Erythroblast (primary cell): ENCODE data around the gene SETD1B.
A peak's percentile ranks its signal among the peaks of the same experiment; 100 is the strongest.
"Not testable (repeated sequence)": the region's sequence is repeated elsewhere in the genome, so short reads cannot be mapped to it uniquely, and the experiment has no call there.

Experiments
- DNase-seq, 2 experiments: peaks; one replicate each; lab custom pipeline; 2025; lab: John Stamatoyannopoulos, UW
- GATA1 ChIP-seq: IDR thresholded peaks from 2 replicates; pipeline ENCODE4 v1.6.1; 2011; ENCODE audit warnings: low read depth, mild to moderate bottlenecking, control low read depth, low read length, moderate library complexity
- POLR2A ChIP-seq: IDR thresholded peaks from 2 replicates; pipeline ENCODE4 v1.6.1; 2011; ENCODE audit warnings: mild to moderate bottlenecking, low read length

The SETD1B gene

DNA sequence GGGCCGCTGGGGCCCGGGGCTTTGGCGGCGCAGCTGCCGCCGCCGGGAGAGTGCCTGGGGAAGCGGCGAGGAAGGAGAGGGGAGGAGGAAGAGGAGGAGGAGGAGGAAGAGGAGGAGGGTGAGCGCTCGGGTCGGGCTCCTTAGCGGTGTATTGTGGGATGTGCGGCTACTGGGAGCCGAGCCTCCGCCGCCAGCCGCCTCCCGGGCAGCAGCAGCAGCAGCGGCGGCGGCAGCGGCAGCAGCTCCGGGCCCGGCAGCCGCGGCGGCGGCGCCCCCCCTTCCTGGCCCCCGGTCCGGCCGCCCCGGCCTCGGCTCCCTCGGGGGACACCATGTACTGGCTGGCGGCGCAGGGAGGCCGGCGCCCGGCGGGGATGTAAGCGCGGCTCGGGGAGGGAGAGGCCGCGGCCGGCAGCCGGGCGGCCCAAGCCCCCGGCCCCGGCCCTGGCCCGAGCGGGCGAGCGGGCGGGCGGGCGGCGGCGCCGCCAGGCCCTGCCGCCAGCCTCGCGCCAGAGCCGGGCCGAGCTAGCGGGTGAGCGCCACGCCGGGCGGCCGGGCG lies at the start of gene SETD1B:
Gene SETD1B (plus strand): TSS at position 149 of the 556 bp plus-strand sequence. CDS start 729 bp downstream, outside the sequence.
- peak; percentile 74 to 84 for DNase-seq
- TF ChIP-seq POLR2A (no peak), GATA1 (no peak)

GRCh38 chr12:121754836-121755235 lies 49.0 kb upstream of the SETD1B start:
- TF ChIP-seq GATA1: no peak
- no peak for TF ChIP-seq POLR2A
- DNase-seq: no peak

DNA sequence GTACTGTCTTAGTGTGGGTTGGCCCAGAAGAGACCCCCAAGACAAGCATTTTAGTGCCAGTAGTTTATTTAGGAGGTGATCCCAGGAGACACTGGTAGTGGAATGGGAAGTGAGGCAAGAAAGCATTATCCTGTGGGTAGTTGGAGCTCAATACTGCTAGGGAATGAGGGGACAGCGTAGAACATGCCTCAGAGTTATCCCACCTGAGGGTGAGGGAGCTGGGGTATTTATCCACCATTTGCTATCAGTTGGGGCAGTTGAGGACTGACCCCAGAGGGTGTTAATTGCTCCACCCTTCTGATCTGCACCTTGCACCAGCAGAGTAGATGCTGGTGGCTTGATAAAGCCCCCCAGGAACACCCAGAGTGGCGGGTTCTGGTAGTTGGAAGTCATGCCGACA lies 48.2 kb upstream of the SETD1B start:
- TF ChIP-seq POLR2A: no peak
- TF ChIP-seq GATA1: no peak
- DNase-seq: no peak

DNA sequence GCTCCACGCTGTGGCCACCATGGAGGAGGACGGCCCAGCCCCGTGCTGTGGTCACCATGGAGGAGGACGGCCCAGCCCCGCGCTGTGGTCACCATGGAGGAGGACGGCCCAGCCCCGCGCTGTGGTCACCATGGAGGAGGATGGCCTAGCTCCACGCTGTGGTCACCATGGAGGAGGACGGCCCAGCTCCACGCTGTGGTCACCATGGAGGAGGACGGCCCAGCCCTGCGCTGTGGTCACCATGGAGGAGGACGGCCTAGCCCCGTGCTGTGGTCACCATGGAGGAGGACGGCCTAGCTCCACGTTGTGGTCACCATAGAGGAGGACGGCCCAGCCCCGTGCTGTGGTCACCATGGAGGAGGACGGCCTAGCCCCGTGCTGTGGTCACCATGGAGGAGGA lies 45.3 kb upstream of the SETD1B start:
- DNase-seq: not testable (repeated sequence)

GRCh38 chr12:121762269-121762668 lies 41.5 kb upstream of the SETD1B start:
- no peak for TF ChIP-seq GATA1
- no peak for TF ChIP-seq POLR2A
- no peak for DNase-seq

DNA sequence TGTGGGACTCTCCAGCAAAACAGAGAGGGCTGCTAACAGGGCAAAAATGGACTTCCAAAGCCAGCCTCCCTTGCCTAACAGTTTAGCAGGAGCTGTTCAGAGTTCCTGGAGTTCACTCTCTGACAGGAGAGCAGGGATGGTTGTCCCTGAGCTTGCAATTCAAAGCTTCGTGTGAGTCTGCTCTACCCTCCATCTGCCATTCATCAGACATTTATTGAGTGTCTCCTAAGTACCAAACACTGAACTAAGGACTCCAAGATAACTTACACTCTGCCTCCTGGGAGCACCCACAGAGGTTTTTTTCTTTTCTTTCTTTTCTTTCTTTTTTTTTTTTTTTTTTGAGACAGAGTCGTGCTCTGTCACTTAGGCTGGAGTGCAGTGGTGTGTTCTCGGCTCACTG lies 39.0 kb upstream of the SETD1B start:
- DNase-seq: no peak
- no peak for TF ChIP-seq POLR2A

GRCh38 chr12:121765573-121765972 lies 38.2 kb upstream of the SETD1B start:
- DNase-seq: peak; percentile 27 to 63

DNA sequence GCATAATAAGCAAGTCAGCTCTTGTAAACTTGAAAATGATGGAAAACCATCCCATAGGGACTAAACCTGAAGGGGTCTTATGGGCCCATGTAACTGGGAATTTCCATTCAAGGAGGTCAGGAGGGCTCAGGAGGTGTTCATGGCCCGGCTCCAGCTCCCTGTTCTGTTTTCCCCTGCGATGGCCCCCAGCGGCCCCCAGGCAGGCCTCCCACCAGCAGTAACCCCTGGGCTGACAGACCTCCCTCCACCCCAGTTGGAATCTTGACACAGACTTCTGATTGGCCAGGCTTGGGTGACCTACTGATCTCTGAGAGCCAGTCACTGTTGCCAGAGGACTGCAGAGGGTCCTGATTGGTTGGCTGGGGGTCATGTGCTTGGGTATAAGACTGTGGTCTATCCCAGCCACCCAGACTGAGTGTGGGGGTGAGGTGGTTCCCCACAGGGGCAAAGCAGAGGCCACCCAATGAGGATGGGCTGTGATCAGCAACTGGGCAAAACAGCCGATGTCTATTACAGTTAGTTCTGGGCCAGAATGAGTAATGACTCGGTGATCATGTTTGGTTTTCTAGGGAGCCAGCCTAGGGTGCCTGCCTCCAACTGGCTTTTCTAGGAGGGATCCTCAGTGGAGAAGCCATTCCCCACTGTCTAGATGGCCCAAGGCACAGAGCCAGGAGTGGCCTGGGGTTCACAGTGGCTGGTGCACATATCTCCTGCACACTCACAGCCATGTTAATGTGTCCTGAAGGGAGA lies 37.3 kb upstream of the SETD1B start:
- DNase-seq: peak in 1 of 2 experiments; percentile 23
- no peak for TF ChIP-seq POLR2A
- no peak for TF ChIP-seq GATA1

More at GRCh38 chr12:121765573-121765972, 38.2 kb upstream of the SETD1B start:
- no peak for TF ChIP-seq POLR2A

DNA sequence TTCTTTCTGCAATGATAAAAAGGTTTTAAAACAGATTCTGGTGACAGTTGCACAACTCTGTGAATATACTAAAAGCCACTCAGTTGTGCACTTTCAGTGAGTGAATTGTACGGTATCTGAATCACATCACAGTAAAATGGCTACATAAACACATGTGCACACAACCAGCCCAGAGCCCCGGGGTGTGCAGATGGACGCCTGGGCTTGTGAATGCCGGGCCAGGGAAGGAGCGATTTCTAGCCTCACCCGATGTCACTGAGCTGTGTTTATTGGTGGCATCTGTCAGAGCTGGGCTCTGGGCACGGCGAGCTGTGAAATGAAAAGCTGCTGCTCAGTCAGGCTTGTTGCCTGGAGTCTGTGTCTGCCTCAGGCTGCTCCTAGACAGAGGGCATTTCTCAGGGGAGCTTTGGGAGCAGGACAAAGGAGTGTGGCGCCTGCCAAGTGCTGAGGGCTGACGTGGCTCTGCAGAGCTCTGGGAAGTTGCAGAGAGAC lies 36.2 kb upstream of the SETD1B start:
- TF ChIP-seq POLR2A: no peak
- no peak for TF ChIP-seq GATA1
- no peak for DNase-seq

DNA sequence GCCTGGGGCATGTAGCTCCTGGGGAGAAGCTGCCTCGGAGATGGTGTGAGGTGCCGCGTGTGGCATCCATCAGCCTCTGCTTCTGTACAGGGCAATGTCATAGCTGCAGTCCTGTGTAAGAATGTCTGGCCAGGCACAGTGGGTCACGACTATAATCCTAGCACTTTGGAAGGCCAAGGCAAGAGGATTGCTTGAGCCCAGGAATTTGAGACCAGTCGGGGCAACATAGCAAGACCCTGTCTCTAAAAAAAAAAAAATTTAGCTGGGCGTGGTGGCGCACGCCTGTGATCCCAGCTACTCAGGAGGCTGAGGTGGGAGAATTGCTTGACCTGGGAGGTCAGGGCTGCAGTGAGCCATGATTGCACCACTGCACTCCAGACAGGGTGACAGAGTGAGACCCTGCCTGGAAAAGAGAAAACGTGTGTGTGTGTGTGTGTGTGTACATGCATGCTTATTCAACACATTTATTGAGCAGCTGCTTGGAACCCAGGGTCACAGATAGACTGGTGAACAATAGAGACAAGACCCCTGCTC lies 34.4 kb upstream of the SETD1B start:
- TF ChIP-seq POLR2A (no peak), GATA1 (no peak)
- DNase-seq: no peak

DNA sequence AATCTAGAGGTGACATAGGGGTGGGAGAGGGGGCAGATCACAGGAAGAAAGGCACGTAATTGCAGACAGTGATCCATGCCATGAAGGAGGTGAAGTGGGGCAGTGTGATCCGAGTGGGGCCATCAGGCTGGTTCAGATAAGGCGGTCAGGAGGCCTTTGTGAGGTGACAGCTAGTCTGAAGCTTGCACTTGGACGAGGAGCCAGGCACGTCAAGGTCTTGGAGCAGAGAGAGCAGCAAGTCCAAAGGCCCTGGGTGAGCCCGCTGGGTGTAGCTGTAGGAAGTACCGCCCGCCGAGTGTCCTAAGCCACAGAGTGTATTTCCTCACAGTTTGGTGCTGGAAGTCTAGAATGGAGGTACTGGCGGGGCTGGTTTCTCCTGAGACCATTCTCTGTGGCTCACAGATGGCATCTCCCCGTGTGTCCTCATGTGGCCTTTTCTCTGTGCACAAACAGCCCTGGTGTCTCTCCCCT lies 33.9 kb upstream of the SETD1B start:
- TF ChIP-seq POLR2A: peak; percentile 19
- TF ChIP-seq GATA1: no peak
- peak; percentile 73 to 84 for DNase-seq

DNA sequence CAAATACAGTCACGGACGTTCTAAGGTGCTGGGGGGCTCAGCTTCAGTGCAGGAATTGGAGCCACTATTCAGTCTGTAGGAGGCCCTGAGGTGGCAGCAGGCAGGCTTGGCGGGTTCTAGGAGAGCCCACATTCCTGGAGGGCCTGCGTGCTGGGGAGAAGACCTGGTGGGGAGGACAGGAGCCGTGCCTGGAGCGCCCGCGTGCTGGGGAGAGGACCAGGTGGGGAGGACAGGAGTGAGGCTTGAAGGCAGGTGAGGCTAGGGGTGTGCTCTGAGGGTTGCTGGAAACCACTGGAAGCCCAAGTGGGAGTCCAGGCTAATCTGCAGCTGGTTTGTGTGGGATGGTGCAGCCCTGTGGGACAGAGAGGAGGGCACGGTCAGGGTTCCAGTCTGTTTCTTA lies 33.4 kb upstream of the SETD1B start:
- no peak for TF ChIP-seq POLR2A
- DNase-seq: no peak

DNA sequence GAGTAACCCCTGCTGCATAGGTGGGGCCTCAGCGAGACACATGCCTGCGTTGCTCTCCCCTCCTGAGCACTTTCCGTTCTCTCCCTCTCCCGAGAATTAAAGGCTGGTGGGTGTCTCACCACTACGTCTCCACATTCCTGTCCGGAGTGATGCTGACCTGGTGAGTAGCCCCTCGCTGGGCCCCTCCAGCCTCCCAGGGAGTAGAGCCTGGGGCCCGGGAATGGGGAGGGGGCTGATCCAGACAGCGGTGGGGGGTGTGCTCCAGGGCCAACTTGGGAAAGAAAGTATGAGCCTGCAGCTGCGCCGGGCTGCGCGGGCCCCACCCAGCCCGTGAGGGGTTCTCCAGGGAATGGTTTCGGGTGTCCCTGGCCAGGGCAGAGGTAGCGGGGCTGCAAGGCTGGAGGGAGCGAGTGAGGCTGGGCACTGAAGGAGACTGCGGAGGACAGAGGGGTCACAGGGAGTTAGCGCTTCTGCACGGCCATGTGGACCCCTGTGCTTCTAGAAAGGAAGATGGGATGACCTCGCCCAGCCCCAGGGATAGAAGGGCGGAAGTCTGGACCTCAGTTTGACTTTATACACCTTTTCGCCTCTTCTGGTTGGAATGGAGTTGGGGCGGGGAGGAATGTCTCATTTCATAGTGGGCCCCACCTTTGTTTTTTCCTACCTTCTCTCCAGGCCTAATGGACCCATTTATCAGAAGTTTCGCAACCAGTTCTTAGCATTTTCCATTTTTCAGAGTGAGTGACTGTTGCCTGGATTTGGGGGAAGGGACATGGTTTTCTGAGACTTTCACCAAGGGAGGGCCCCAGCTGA lies 32.8 kb upstream of the SETD1B start:
- TF ChIP-seq GATA1: no peak
- TF ChIP-seq POLR2A: no peak
- DNase-seq: no peak

GRCh38 chr12:121773011-121773777 lies 30.6 kb upstream of the SETD1B start:
- peak; percentile 84 to 91 for DNase-seq
- TF ChIP-seq POLR2A (no peak), GATA1 (no peak)
